HCT116 (cell line): ENCODE results near the gene RASSF5.

Source experiments
- CEBPB ChIP-seq: IDR thresholded peaks from 2 replicates; pipeline ENCODE4 v1.6.1; 2012; ENCODE audit warnings: low read depth
- EZH2 ChIP-seq: fragments of 200-600 bp; sonication (generic); IDR thresholded peaks from 2 replicates; pipeline ENCODE4 v1.6.1; 2017; ENCODE audit warnings: antibody characterized with exemption, mixed run types
- EZH2phosphoT487 ChIP-seq: fragments of 200-600 bp; IDR thresholded peaks from 2 replicates; pipeline ENCODE4 v1.6.1; 2018; ENCODE audit warnings: antibody characterized with exemption, borderline replicate concordance
- POLR2A ChIP-seq: IDR thresholded peaks from 2 replicates; pipeline ENCODE4 v1.7.0; 2011; ENCODE audit warnings: borderline replicate concordance; ENCODE audit not compliant: insufficient read depth, insufficient read length; ENCODE audit errors: extremely low read depth
- POLR2AphosphoS5 ChIP-seq: IDR thresholded peaks from 2 replicates; pipeline ENCODE4 v1.6.1; 2011; ENCODE audit warnings: mild to moderate bottlenecking, low read depth, low read length, moderate library complexity
- ZNF274 ChIP-seq: fragments of 200-500 bp; sonication (Bioruptor generic); IDR thresholded peaks from 2 replicates; pipeline ENCODE4 v1.6.1; 2014; ENCODE audit warnings: mild to moderate bottlenecking, low read depth, low read length, inconsistent platforms
- TF ChIP-seq, protein P1 (sequence below), 3 experiments: fragments of 200-600 bp in 1 of 3; sonication (generic) in 1 of 3; IDR thresholded peaks in 2 of 3; conservative IDR thresholded peaks in 1 of 3; 2 replicates each; pipeline ENCODE4 v1.5.1; 2012 to 2017; ENCODE audit warnings: low read depth in 2 of 3, low read length in 2 of 3, antibody characterized with exemption in 1 of 3, borderline replicate concordance in 1 of 3, control low read depth in 1 of 3, mild to moderate bottlenecking in 1 of 3, mixed read lengths in 1 of 3, mixed run types in 1 of 3, moderate library complexity in 1 of 3; ENCODE audit not compliant: insufficient read depth in 1 of 3
- TF ChIP-seq, protein P2 (sequence below): IDR thresholded peaks from 2 replicates; pipeline ENCODE4 v1.6.1; 2012
- TF ChIP-seq, protein P3 (sequence below): IDR thresholded peaks from 2 replicates; pipeline ENCODE4 v1.6.1; 2011; ENCODE audit warnings: mild to moderate bottlenecking, low read length, moderate library complexity; ENCODE audit not compliant: insufficient replicate concordance; ENCODE audit errors: extremely low read depth

DNA sequence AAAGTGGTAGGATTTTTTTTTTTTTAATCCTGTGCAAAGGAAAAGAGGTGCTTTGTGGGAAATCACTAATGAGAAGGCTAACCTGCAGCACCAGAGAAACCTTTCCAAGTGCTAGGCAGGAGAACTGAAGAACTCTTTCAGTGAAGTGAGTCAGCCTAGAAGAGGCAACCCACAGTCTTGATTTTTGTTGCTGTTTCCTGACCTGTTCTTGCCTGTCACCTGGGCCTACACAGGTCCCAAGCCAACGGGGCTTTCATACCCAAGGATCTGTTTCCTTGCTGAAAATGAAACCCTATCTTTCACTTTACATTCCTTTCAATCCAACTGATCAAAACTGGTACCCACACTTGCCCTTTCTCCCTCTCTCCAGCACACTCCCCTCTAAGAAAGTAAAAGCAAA is 44.2 kb upstream of the RASSF5 start:
- no peak for TF ChIP-seq CEBPB
- TF ChIP-seq, protein P1, sequence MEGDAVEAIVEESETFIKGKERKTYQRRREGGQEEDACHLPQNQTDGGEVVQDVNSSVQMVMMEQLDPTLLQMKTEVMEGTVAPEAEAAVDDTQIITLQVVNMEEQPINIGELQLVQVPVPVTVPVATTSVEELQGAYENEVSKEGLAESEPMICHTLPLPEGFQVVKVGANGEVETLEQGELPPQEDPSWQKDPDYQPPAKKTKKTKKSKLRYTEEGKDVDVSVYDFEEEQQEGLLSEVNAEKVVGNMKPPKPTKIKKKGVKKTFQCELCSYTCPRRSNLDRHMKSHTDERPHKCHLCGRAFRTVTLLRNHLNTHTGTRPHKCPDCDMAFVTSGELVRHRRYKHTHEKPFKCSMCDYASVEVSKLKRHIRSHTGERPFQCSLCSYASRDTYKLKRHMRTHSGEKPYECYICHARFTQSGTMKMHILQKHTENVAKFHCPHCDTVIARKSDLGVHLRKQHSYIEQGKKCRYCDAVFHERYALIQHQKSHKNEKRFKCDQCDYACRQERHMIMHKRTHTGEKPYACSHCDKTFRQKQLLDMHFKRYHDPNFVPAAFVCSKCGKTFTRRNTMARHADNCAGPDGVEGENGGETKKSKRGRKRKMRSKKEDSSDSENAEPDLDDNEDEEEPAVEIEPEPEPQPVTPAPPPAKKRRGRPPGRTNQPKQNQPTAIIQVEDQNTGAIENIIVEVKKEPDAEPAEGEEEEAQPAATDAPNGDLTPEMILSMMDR (IDR thresholded peaks at IDR 0.05 in 2 of 3, conservative IDR thresholded peaks at IDR 0.05 in 1 of 3; ENCODE audit: borderline replicate concordance in 1 of 3, insufficient read depth in 1 of 3, low read depth in 2 of 3, low read length in 2 of 3), result no peak
- no peak for TF ChIP-seq EZH2phosphoT487
- TF ChIP-seq, protein P2, sequence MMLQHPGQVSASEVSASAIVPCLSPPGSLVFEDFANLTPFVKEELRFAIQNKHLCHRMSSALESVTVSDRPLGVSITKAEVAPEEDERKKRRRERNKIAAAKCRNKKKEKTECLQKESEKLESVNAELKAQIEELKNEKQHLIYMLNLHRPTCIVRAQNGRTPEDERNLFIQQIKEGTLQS, result no peak
- TF ChIP-seq ZNF274, result no peak
- TF ChIP-seq, protein P3, sequence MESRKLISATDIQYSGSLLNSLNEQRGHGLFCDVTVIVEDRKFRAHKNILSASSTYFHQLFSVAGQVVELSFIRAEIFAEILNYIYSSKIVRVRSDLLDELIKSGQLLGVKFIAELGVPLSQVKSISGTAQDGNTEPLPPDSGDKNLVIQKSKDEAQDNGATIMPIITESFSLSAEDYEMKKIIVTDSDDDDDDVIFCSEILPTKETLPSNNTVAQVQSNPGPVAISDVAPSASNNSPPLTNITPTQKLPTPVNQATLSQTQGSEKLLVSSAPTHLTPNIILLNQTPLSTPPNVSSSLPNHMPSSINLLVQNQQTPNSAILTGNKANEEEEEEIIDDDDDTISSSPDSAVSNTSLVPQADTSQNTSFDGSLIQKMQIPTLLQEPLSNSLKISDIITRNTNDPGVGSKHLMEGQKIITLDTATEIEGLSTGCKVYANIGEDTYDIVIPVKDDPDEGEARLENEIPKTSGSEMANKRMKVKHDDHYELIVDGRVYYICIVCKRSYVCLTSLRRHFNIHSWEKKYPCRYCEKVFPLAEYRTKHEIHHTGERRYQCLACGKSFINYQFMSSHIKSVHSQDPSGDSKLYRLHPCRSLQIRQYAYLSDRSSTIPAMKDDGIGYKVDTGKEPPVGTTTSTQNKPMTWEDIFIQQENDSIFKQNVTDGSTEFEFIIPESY, result no peak
- no peak for TF ChIP-seq POLR2AphosphoS5
- TF ChIP-seq POLR2A, result no peak
- no peak for TF ChIP-seq EZH2
